Left ventricle myocardium superior (tissue), 1 donor: Measurements from ENCODE around the gene SFT2D1. TPM values are rescaled to one million over a fixed set of nuclear protein-coding genes. Genes with fewer than 3 reads are reported as not detected.

Experiments used
- total RNA-seq: library from RNA; stranded (reverse); fragmentation: NEBNext Ultra II Directional; extraction: Animal tissue kit (Norgen Biotek cat#: 25700); gene quantifications from one replicate; pipeline ENCODE4 v1.2.1, GENCODE V29; 2021
- donor health status: DM: no; HTN: yes; CAD: no; lungs with severe emphysema.

Gene SFT2D1
- total RNA-seq, 1 donor from 2014 or later = 18.2 TPM

Other genes starting within 250 kb of the SFT2D1 start
- not detected for gene TBXT, start 174.7 kb downstream of the SFT2D1 start, total RNA-seq
- not detected for gene PRR18, start 34.2 kb downstream of the SFT2D1 start, total RNA-seq
- gene MPC1, start 40.4 kb upstream of the SFT2D1 start, total RNA-seq = 411 TPM
- 0.67 TPM for gene RAMACL, start 244.1 kb upstream of the SFT2D1 start, total RNA-seq